Neural cell (in vitro differentiated cells): Measurements from ENCODE around the gene CDK11B.

ENCODE experiments used
- EP300 ChIP-seq: fragments of 450-650 bp; conservative IDR thresholded peaks from 2 replicates; pipeline ENCODE4 v1.6.1; 2014; ENCODE audit warnings: antibody characterized with exemption, mild to moderate bottlenecking, moderate library complexity; ENCODE audit not compliant: poor library complexity, severe bottlenecking
- EZH2 ChIP-seq: fragments of 200-600, 300-800 bp; shearing (Covaris generic), sonication (generic); IDR thresholded peaks from 2 replicates; pipeline ENCODE4 v1.6.1; 2014; ENCODE audit warnings: antibody characterized with exemption, low read length, borderline replicate concordance, mild to moderate bottlenecking; ENCODE audit not compliant: insufficient read depth, poor library complexity, severe bottlenecking
- POLR2AphosphoS5 ChIP-seq: IDR thresholded peaks from 2 replicates; pipeline ENCODE4 v1.6.1; 2012
- TF ChIP-seq, protein P1 (sequence below): fragments of 450-650 bp; IDR thresholded peaks from 2 replicates; pipeline ENCODE4 v1.5.1; 2014; ENCODE audit warnings: antibody characterized with exemption, mild to moderate bottlenecking, moderate library complexity; ENCODE audit not compliant: poor library complexity, severe bottlenecking

DNA sequence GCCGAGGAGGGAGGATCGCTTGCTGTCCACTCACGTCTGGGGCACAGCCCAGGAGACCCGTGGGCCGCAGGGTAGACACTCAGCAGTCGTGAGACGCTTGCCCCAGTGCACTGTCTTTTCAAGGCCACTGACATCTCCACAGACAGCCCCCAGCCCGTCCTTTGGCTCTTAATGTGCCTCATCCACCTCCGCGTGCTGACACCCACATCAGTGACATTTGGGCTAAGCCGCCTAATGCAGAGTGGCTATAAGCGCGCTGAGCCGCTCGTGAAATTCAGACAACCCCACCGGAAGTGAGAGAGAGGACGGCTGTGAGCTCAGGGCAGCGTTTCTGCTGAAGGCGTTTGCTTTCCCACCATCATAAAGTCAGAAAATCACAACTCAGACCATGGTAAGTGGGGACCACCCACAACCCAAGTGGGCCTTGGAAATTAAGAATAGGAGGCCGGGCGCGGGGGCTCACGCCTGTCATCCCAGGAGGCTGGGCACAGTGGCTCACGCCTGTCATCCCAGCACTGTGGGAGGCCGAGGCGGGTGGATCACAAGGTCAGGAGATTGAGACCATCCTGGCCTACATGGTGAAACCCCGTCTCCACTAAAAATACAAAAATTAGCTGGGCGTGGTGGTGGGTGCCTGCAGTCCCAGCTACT, 25.4 kb upstream of the CDK11B start:
- TF ChIP-seq, protein P1, sequence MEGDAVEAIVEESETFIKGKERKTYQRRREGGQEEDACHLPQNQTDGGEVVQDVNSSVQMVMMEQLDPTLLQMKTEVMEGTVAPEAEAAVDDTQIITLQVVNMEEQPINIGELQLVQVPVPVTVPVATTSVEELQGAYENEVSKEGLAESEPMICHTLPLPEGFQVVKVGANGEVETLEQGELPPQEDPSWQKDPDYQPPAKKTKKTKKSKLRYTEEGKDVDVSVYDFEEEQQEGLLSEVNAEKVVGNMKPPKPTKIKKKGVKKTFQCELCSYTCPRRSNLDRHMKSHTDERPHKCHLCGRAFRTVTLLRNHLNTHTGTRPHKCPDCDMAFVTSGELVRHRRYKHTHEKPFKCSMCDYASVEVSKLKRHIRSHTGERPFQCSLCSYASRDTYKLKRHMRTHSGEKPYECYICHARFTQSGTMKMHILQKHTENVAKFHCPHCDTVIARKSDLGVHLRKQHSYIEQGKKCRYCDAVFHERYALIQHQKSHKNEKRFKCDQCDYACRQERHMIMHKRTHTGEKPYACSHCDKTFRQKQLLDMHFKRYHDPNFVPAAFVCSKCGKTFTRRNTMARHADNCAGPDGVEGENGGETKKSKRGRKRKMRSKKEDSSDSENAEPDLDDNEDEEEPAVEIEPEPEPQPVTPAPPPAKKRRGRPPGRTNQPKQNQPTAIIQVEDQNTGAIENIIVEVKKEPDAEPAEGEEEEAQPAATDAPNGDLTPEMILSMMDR: no peak
- TF ChIP-seq POLR2AphosphoS5 (no peak), EZH2 (no peak), EP300 (no peak)
